Endothelial cell of umbilical vein (primary cell): Measurements from ENCODE around the gene GGT6. TPM values are rescaled to one million over a fixed set of nuclear protein-coding genes. Genes with fewer than 3 reads are reported as not detected.

Source experiments
- BruUV-seq: library from RNA; stranded (reverse); fragments of 400-500 nt; replicated peaks from 2 replicates; lab custom pipeline; 2021; lab: Mats Ljungman, UMichigan
- CTCF ChIA-PET: fragments of 300-600, 350-600 bp; sonication (Branson Sonifier 250); formaldehyde crosslinking; loops from one replicate; lab custom pipeline; 2021; ENCODE audit warnings: antibody characterized with exemption, inconsistent platforms; lab: Charles Lee
- POLR2A ChIA-PET: fragments of 300-600, 350-600 bp; sonication (Branson Sonifier 250); formaldehyde crosslinking; loops from one replicate; lab custom pipeline; 2021; ENCODE audit warnings: antibody characterized with exemption, inconsistent platforms; lab: Charles Lee
- DNase-seq: peaks from one replicate; pipeline ENCODE4 v3.0.0-alpha.2; 2011; ENCODE audit warnings: low read depth, low spot score
- FAIRE-seq: peaks from 2 replicates; lab custom pipeline; 2011; peaks lifted over from hg19 to GRCh38; lab: Jason Lieb, UNC
- H2AFZ ChIP-seq: 2 replicates; pipeline ENCODE4 v1.6.0; 2012; ENCODE audit warnings: low read depth, low read length, control low read depth, inconsistent platforms
- H3K27ac ChIP-seq: 2 replicates; pipeline ENCODE4 v1.5.1; 2011; ENCODE audit warnings: low read depth, mild to moderate bottlenecking, control low read depth, low read length, moderate library complexity; ENCODE audit not compliant: insufficient read depth
- H3K27me3 ChIP-seq, 2 experiments: 2 replicates each; pipeline versions ENCODE4 v1.6.0 to v1.6.1; 2011; ENCODE audit warnings: low read length in 2 of 2, mixed read lengths in 1 of 2; ENCODE audit not compliant: control insufficient read depth in 2 of 2, insufficient read depth in 2 of 2
- H3K36me3 ChIP-seq, 2 experiments: 2 replicates in 1 of 2; 3 replicates in 1 of 2; pipeline ENCODE4 v1.5.1; 2011; ENCODE audit warnings: low read length in 2 of 2, mild to moderate bottlenecking in 1 of 2, moderate library complexity in 1 of 2; ENCODE audit not compliant: control insufficient read depth in 2 of 2, insufficient read depth in 2 of 2; ENCODE audit errors: extremely low read depth in 1 of 2
- H3K4me1 ChIP-seq: 3 replicates; pipeline ENCODE4 v1.5.1; 2011; ENCODE audit warnings: mild to moderate bottlenecking, low read length; ENCODE audit not compliant: control insufficient read depth, insufficient read depth; ENCODE audit errors: extremely low read depth
- H3K4me2 ChIP-seq: 2 replicates; pipeline ENCODE4 v1.6.1; 2011; ENCODE audit warnings: low read length, control low read depth, mixed read lengths; ENCODE audit not compliant: insufficient read depth
- H3K4me3 ChIP-seq, 3 experiments: fragments of 200-600 bp in 1 of 3; sonication (generic), shearing (Covaris generic) in 1 of 3; replicated peaks in 1 of 3; 2 replicates each; pipeline ENCODE4 v1.5.1; 2011 to 2016; ENCODE audit warnings: control low read depth in 3 of 3, low read length in 3 of 3, mild to moderate bottlenecking in 2 of 3, inconsistent platforms in 1 of 3, low read depth in 1 of 3, moderate library complexity in 1 of 3; ENCODE audit not compliant: insufficient read depth in 1 of 3
- H3K79me2 ChIP-seq: 2 replicates; pipeline ENCODE4 v1.6.0; 2012; ENCODE audit warnings: low read length, inconsistent platforms; ENCODE audit not compliant: control insufficient read depth, insufficient read depth
- H3K9ac ChIP-seq: replicated peaks from 2 replicates; pipeline ENCODE3; 2011; ENCODE audit warnings: low read length, control low read depth; ENCODE audit not compliant: insufficient read depth; ENCODE audit errors: extremely low read depth
- H3K9me1 ChIP-seq: replicated peaks from 3 replicates; pipeline ENCODE4 v1.6.0; 2011; ENCODE audit warnings: mild to moderate bottlenecking, low read length; ENCODE audit not compliant: control insufficient read depth, insufficient read depth; ENCODE audit errors: extremely low read depth
- H3K9me3 ChIP-seq: replicated peaks from 2 replicates; pipeline ENCODE4 v1.5.1; 2012; ENCODE audit warnings: low read length, inconsistent platforms; ENCODE audit not compliant: control insufficient read depth, insufficient read depth
- H4K20me1 ChIP-seq: replicated peaks from 2 replicates; pipeline ENCODE3; 2011; ENCODE audit warnings: mild to moderate bottlenecking, low read length; ENCODE audit not compliant: control insufficient read depth, insufficient read depth; ENCODE audit errors: extremely low read depth
- EZH2 ChIP-seq: IDR thresholded peaks from 2 replicates; pipeline ENCODE4 v1.6.1; 2012; ENCODE audit warnings: borderline replicate concordance, low read depth, mild to moderate bottlenecking, moderate library complexity, low read length, inconsistent platforms; ENCODE audit not compliant: severe bottlenecking
- FOS ChIP-seq: IDR thresholded peaks from 2 replicates; pipeline ENCODE4 v1.6.1; 2011; ENCODE audit warnings: mild to moderate bottlenecking, low read length, moderate library complexity, borderline replicate concordance; ENCODE audit not compliant: insufficient read depth
- GATA2 ChIP-seq: IDR thresholded peaks from 2 replicates; pipeline ENCODE4 v1.7.0; 2011; ENCODE audit warnings: low read depth, mild to moderate bottlenecking, moderate library complexity, mixed read lengths, low read length; ENCODE audit not compliant: insufficient read length, insufficient read depth
- JUN ChIP-seq: IDR thresholded peaks from 2 replicates; pipeline ENCODE4 v1.6.1; 2011; ENCODE audit warnings: borderline replicate concordance, low read depth; ENCODE audit not compliant: insufficient read length, insufficient read depth
- MYC ChIP-seq: IDR thresholded peaks from one replicate; pipeline ENCODE4 v1.6.1; 2011; ENCODE audit warnings: mild to moderate bottlenecking, low read depth, low read length
- POLR2A ChIP-seq: IDR thresholded peaks from 2 replicates; pipeline ENCODE4 v1.6.1; 2012; ENCODE audit warnings: low read depth, mild to moderate bottlenecking, control low read depth, low read length
- POLR2AphosphoS5 ChIP-seq: IDR thresholded peaks from 2 replicates; pipeline ENCODE4 v1.6.1; 2012; ENCODE audit warnings: low read depth, mild to moderate bottlenecking, control low read depth, low read length, moderate library complexity; ENCODE audit not compliant: insufficient read depth
- dilution Hi-C: fragments of 300-500 bp; cut with MboI; formaldehyde crosslinking; loops from one replicate; pipeline ENCODE4 v1.15.0; 2019; ENCODE audit warnings: low sequenced_read_pairs; ENCODE audit not compliant: extremely low pct_ligation_motif_present
- intact Hi-C: fragments of 100-400 bp; cut with micrococcal nuclease; formaldehyde crosslinking; loops from one replicate; pipeline ENCODE4 v1.10.0; 2022
- polyA plus RNA-seq, 4 experiments: library from polyadenylated mRNA; depleted of rRNA in 3 of 4; stranded (reverse) in 3 of 4; unstranded in 1 of 4; fragments of >200 nt; gene quantifications; 2 replicates each; pipeline versions ENCODE4 v1.2.1 to v1.2.3, GENCODE V29; 2011 to 2012; ENCODE audit warnings: missing spikeins in 1 of 4
- total RNA-seq: library from RNA; stranded (reverse); gene quantifications from 2 replicates; pipeline ENCODE4 v1.2.3, GENCODE V29; 2021
- TF ChIP-seq, protein P1 (sequence below), 2 donors: IDR thresholded peaks; 1 replicate in 1 of 2; 2 replicates in 1 of 2; pipeline ENCODE4 v1.5.1; 2011; ENCODE audit warnings: low read length in 2 of 2, mild to moderate bottlenecking in 2 of 2, moderate library complexity in 2 of 2, control low read depth in 1 of 2, inconsistent platforms in 1 of 2, low read depth in 1 of 2; ENCODE audit not compliant: insufficient read depth in 1 of 2; ENCODE audit errors: extremely low read depth in 1 of 2
- TF ChIP-seq, protein P2 (sequence below): IDR thresholded peaks from 2 replicates; pipeline ENCODE4 v1.6.1; 2011; ENCODE audit not compliant: insufficient read depth, insufficient read length

The GGT6 gene
- total and polyA plus RNA-seq, 2 donors (not counting 3 experiments of a cell fraction or from before 2014, with no cell fraction given) = not detected

DNA sequence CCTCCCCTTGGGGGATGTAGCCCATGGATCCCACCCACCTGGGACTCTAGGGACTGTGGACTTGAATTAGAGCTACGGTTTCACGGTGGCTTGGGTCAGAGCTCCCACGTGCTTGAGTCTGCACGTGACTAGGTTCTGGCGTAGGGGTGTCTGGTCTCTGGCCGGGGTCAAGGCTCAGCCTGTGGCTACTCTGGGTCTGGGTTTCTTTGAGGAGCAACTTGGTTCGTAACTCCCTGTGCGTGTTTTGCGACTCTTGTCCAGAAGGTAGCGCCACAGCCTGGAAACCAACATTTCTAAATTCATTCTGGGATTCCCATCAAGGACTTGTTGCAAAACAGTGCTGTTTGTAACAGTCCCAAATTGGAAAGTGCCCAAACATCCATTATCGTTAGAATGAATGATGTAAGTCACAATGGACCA lies 470 bp upstream of the GGT6 start:
- Histone ChIP-seq H3K27me3 (peaks cover 0 to 1% of the 10 kb centered on the region in 2 experiments), H3K9me1 (no peaks in the 10 kb centered on the region), H3K9me3 (no peaks in the 10 kb centered on the region), H4K20me1 (no peaks in the 10 kb centered on the region), H3K9ac (no peak overlapping the region), H3K27ac (no peak overlapping the region), H3K4me1 (peaks cover under 1% of the 10 kb centered on the region), H3K4me2 (no peak overlapping the region), H3K79me2 (no peaks in the 10 kb centered on the region), H2AFZ (no peak overlapping the region), H3K36me3 (no peaks in the 10 kb centered on the region), H3K4me3 (no peak overlapping the region)
- TF ChIP-seq, protein P1, sequence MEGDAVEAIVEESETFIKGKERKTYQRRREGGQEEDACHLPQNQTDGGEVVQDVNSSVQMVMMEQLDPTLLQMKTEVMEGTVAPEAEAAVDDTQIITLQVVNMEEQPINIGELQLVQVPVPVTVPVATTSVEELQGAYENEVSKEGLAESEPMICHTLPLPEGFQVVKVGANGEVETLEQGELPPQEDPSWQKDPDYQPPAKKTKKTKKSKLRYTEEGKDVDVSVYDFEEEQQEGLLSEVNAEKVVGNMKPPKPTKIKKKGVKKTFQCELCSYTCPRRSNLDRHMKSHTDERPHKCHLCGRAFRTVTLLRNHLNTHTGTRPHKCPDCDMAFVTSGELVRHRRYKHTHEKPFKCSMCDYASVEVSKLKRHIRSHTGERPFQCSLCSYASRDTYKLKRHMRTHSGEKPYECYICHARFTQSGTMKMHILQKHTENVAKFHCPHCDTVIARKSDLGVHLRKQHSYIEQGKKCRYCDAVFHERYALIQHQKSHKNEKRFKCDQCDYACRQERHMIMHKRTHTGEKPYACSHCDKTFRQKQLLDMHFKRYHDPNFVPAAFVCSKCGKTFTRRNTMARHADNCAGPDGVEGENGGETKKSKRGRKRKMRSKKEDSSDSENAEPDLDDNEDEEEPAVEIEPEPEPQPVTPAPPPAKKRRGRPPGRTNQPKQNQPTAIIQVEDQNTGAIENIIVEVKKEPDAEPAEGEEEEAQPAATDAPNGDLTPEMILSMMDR (IDR thresholded peaks at IDR 0.05; ENCODE audit: extremely low read depth in 1 of 2, insufficient read depth in 1 of 2, low read depth in 1 of 2, low read length in 2 of 2) = no peak
- TF ChIP-seq EZH2 (no peak), JUN (no peak), POLR2A (no peak), POLR2AphosphoS5 (no peak)
- CTCF ChIA-PET = interaction anchor here (0.8 to 1.6 kb wide), 2 partner anchors 8 to 9 kb away, joined by 3 read pairs; no protein-coding TSS in a partner anchor
- no peak for DNase-seq
- no peak for FAIRE-seq
- dilution Hi-C loops (no loop called here), intact Hi-C loops (no loop called here)
- POLR2A ChIA-PET = no interaction called here
- BruUV-seq = no TSS peak

DNA sequence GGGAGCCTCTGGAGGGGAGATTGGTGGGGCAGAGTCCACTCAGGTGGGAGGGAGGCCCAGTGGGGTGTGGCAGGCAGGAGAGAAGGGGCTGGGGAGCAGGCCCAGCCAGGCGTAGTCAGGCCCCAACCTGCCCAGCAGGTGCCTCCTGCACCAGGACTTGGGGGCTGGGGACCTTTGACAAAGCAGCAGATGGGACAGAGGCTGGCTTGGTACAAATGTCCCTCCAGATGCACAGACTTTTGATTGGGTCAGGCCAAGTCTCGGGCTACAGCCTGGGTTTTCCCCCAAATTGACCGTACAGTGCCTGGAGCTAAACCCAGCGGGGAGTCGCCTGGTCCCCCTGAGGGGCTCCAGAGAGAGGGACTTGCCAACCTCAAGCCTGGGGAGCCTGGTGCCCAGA lies 411 bp downstream of the GGT6 start:
- H3K4me1 ChIP-seq = peaks cover 4% of the 10 kb centered on the region
- H3K4me3 ChIP-seq = no peak overlapping the region
- no peak for FAIRE-seq
- H3K79me2 ChIP-seq = peaks cover 2% of the 10 kb centered on the region
- H3K9me1 ChIP-seq = no peaks in the 10 kb centered on the region
- peaks cover 0 to 1% of the 10 kb centered on the region in 2 experiments for H3K27me3 ChIP-seq
- intact Hi-C loops (no loop called here), dilution Hi-C loops (no loop called here)
- TF ChIP-seq POLR2A (no peak), FOS (no peak), MYC (no peak), EZH2 (no peak), POLR2AphosphoS5 (no peak), JUN (no peak), GATA2 (no peak)
- TF ChIP-seq, protein P1 (IDR thresholded peaks at IDR 0.05; ENCODE audit: extremely low read depth in 1 of 2, insufficient read depth in 1 of 2, low read depth in 1 of 2, low read length in 2 of 2) = no peak
- TF ChIP-seq, protein P2, sequence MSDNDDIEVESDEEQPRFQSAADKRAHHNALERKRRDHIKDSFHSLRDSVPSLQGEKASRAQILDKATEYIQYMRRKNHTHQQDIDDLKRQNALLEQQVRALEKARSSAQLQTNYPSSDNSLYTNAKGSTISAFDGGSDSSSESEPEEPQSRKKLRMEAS = no peak
- ChIA-PET CTCF (no interaction called here), POLR2A (no interaction called here)
- no TSS peak for BruUV-seq
- no peak overlapping the region for H2AFZ ChIP-seq
- H4K20me1 ChIP-seq = no peaks in the 10 kb centered on the region
- no peak overlapping the region for H3K27ac ChIP-seq
- no peak for DNase-seq
- H3K9me3 ChIP-seq = no peaks in the 10 kb centered on the region
- H3K9ac ChIP-seq = no peak overlapping the region
- no peaks in the 10 kb centered on the region for H3K36me3 ChIP-seq
- no peak overlapping the region for H3K4me2 ChIP-seq
